Measurements from ENCODE around the gene AGXT.

AGXT gene

GRCh38 chr2:240878341-240878936 is 9.8 kb downstream of the AGXT start:
- Mint-ChIP-seq H3K4me1 (ENCODE audit: low read depth) (no peaks in the 10 kb centered on the region), H3K9me3 (no peaks in the 10 kb centered on the region), H3K27ac (no peak overlapping the region), H3K4me3 (no peak overlapping the region), H3K36me3 (ENCODE audit: low read depth) (no peaks in the 10 kb centered on the region), H3K27me3 (ENCODE audit: low read depth) (peaks cover 5% of the 10 kb centered on the region)
- no peak for DNase-seq (ENCODE audit: low spot score)

- Mint-ChIP-seq H3K27me3 (ENCODE audit: low read depth) (peaks cover 5% of the 10 kb centered on the region), H3K4me3 (no peak overlapping the region), H3K9me3 (no peaks in the 10 kb centered on the region), H3K4me1 (ENCODE audit: low read depth) (no peaks in the 10 kb centered on the region), H3K36me3 (ENCODE audit: low read depth) (no peaks in the 10 kb centered on the region), H3K27ac (no peak overlapping the region)
- DNase-seq (ENCODE audit: low spot score) = no peak
These were observed 10.5 kb downstream of the AGXT start for GRCh38 chr2:240879105-240879504.

GRCh38 chr2:240881913-240882312 is 13.3 kb downstream of the AGXT start:
- DNase-seq (ENCODE audit: low spot score) = no peak
- Mint-ChIP-seq H3K4me1 (ENCODE audit: low read depth) (no peaks in the 10 kb centered on the region), H3K36me3 (ENCODE audit: low read depth) (no peaks in the 10 kb centered on the region), H3K27me3 (ENCODE audit: low read depth) (peaks cover 5% of the 10 kb centered on the region), H3K9me3 (no peaks in the 10 kb centered on the region), H3K27ac (no peak overlapping the region), H3K4me3 (no peak overlapping the region)

- Mint-ChIP-seq H3K36me3 (ENCODE audit: low read depth) (no peaks in the 10 kb centered on the region), H3K4me3 (no peak overlapping the region), H3K27me3 (ENCODE audit: low read depth) (peaks cover 5% of the 10 kb centered on the region), H3K9me3 (no peaks in the 10 kb centered on the region), H3K27ac (no peak overlapping the region), H3K4me1 (ENCODE audit: low read depth) (no peaks in the 10 kb centered on the region)
- no peak for DNase-seq (ENCODE audit: low spot score)
These were observed 15.6 kb downstream of the AGXT start for GRCh38 chr2:240884221-240884620.

GRCh38 chr2:240884745-240885144 is 16.1 kb downstream of the AGXT start:
- Mint-ChIP-seq H3K27ac (no peak overlapping the region), H3K4me3 (no peak overlapping the region), H3K27me3 (ENCODE audit: low read depth) (peaks cover 5% of the 10 kb centered on the region), H3K9me3 (no peaks in the 10 kb centered on the region), H3K4me1 (ENCODE audit: low read depth) (no peaks in the 10 kb centered on the region), H3K36me3 (ENCODE audit: low read depth) (no peaks in the 10 kb centered on the region)
- DNase-seq (ENCODE audit: low spot score) = no peak

GRCh38 chr2:240885566-240885965 is 16.9 kb downstream of the AGXT start:
- DNase-seq (ENCODE audit: low spot score) = no peak
- H3K36me3 Mint-ChIP-seq (ENCODE audit: low read depth) = no peaks in the 10 kb centered on the region
- peaks cover 5% of the 10 kb centered on the region for H3K27me3 Mint-ChIP-seq (ENCODE audit: low read depth)
- no peaks in the 10 kb centered on the region for H3K9me3 Mint-ChIP-seq
- H3K4me3 Mint-ChIP-seq = no peak overlapping the region
- H3K27ac Mint-ChIP-seq = no peak overlapping the region
- no peaks in the 10 kb centered on the region for H3K4me1 Mint-ChIP-seq (ENCODE audit: low read depth)

GRCh38 chr2:240886023-240886565 is 17.5 kb downstream of the AGXT start:
- DNase-seq (ENCODE audit: low spot score) = no peak
- H3K27me3 Mint-ChIP-seq (ENCODE audit: low read depth) = peaks cover 5% of the 10 kb centered on the region
- no peaks in the 10 kb centered on the region for H3K36me3 Mint-ChIP-seq (ENCODE audit: low read depth)
- no peaks in the 10 kb centered on the region for H3K4me1 Mint-ChIP-seq (ENCODE audit: low read depth)
- no peak overlapping the region for H3K27ac Mint-ChIP-seq
- H3K9me3 Mint-ChIP-seq = no peaks in the 10 kb centered on the region
- no peak overlapping the region for H3K4me3 Mint-ChIP-seq

GRCh38 chr2:240886678-240887609 is 18.3 kb downstream of the AGXT start:
- no peak for DNase-seq (ENCODE audit: low spot score)
- Mint-ChIP-seq H3K4me1 (ENCODE audit: low read depth) (no peaks in the 10 kb centered on the region), H3K4me3 (no peak overlapping the region), H3K9me3 (no peaks in the 10 kb centered on the region), H3K27me3 (ENCODE audit: low read depth) (peaks cover 3% of the 10 kb centered on the region), H3K36me3 (ENCODE audit: low read depth) (no peaks in the 10 kb centered on the region), H3K27ac (no peak overlapping the region)

- no peak overlapping the region for H3K27ac Mint-ChIP-seq
- no peak overlapping the region for H3K4me3 Mint-ChIP-seq
These were observed 19.0 kb downstream of the AGXT start for GRCh38 chr2:240887631-240888030.

GRCh38 chr2:240888130-240888889 is 19.7 kb downstream of the AGXT start:
- Mint-ChIP-seq H3K27me3 (ENCODE audit: low read depth) (peaks cover 1% of the 10 kb centered on the region), H3K36me3 (ENCODE audit: low read depth) (no peaks in the 10 kb centered on the region), H3K4me1 (ENCODE audit: low read depth) (no peaks in the 10 kb centered on the region), H3K9me3 (no peaks in the 10 kb centered on the region), H3K4me3 (no peak overlapping the region), H3K27ac (no peak overlapping the region)
- no peak for DNase-seq (ENCODE audit: low spot score)

More at GRCh38 chr2:240887631-240888030, 19.0 kb downstream of the AGXT start:
- H3K4me1 Mint-ChIP-seq (ENCODE audit: low read depth) = no peaks in the 10 kb centered on the region
- H3K27me3 Mint-ChIP-seq (ENCODE audit: low read depth) = peaks cover 2% of the 10 kb centered on the region
- H3K9me3 Mint-ChIP-seq = no peaks in the 10 kb centered on the region
- DNase-seq (ENCODE audit: low spot score) = no peak
- no peaks in the 10 kb centered on the region for H3K36me3 Mint-ChIP-seq (ENCODE audit: low read depth)

GRCh38 chr2:240888890-240889573 is 20.4 kb downstream of the AGXT start:
- Mint-ChIP-seq H3K9me3 (no peaks in the 10 kb centered on the region), H3K4me3 (no peak overlapping the region), H3K36me3 (ENCODE audit: low read depth) (no peaks in the 10 kb centered on the region), H3K4me1 (ENCODE audit: low read depth) (no peaks in the 10 kb centered on the region), H3K27ac (no peak overlapping the region), H3K27me3 (ENCODE audit: low read depth) (no peaks in the 10 kb centered on the region)
- DNase-seq (ENCODE audit: low spot score) = no peak

- no peaks in the 10 kb centered on the region for H3K4me1 Mint-ChIP-seq (ENCODE audit: low read depth)
- no peaks in the 10 kb centered on the region for H3K36me3 Mint-ChIP-seq (ENCODE audit: low read depth)
- H3K9me3 Mint-ChIP-seq = no peaks in the 10 kb centered on the region
- no peaks in the 10 kb centered on the region for H3K27me3 Mint-ChIP-seq (ENCODE audit: low read depth)
- H3K4me3 Mint-ChIP-seq = no peak overlapping the region
- no peak for DNase-seq (ENCODE audit: low spot score)
- H3K27ac Mint-ChIP-seq = no peak overlapping the region
These were observed 21.3 kb downstream of the AGXT start for GRCh38 chr2:240889601-240890560.

Data from T-helper 2 cell treated with Interferon-gamma antibody and Interleukin-4, amounts not matched to agents 5 μg/mL and 100 μg/mL, for 36 hours (primary cell).